Adrenal gland (tissue), 5 donors: ENCODE data around the gene SLC35D2.

Experiments
- CTCF ChIP-seq, 6 experiments: fragments of 450-650 bp in 4 of 6; fragments of 200-600 bp in 2 of 6; sonication (generic) in 1 of 6; IDR thresholded peaks; 1 replicate in 5 of 6; 2 replicates in 1 of 6; pipeline versions ENCODE4 v1.5.1 to v1.8.0; 2016 to 2021; ENCODE audit warnings: antibody characterized with exemption in 6 of 6, mild to moderate bottlenecking in 2 of 6, moderate library complexity in 1 of 6
- POLR2A ChIP-seq, 2 donors: fragments of 450-650 bp; IDR thresholded peaks; one replicate each; pipeline ENCODE4 v1.6.1; 2017; ENCODE audit warnings: antibody characterized with exemption in 2 of 2, mild to moderate bottlenecking in 2 of 2, moderate library complexity in 1 of 2
- donor health status: DM: no; HTN: no; CAD: no.

- no peak for TF ChIP-seq POLR2A (IDR thresholded peaks at IDR 0.05)
- no peak for TF ChIP-seq CTCF (IDR thresholded peaks at IDR 0.05)
Observed at GRCh38 chr9:96360976-96361375, 22.5 kb downstream of the SLC35D2 start.
